Adrenal gland (tissue), 12 donors: ENCODE measurements around the gene LPP. TPM values are rescaled to one million over a fixed set of nuclear protein-coding genes. Genes with fewer than 3 reads are reported as not detected.

Experiments
- DNase-seq, 7 donors: peaks; one replicate each; pipeline ENCODE4 v3.0.0-alpha.2; 2019 to 2020
- H3K27ac ChIP-seq, 5 donors: fragments of 200-600 bp; sonication (generic) in 4 of 5; 1 replicate in 3 of 5; 2 replicates in 2 of 5; pipeline versions ENCODE4 v1.5.1 to v1.8.0; 2016 to 2020; ENCODE audit warnings: mild to moderate bottlenecking in 1 of 5
- H3K27me3 ChIP-seq: fragments of 200-600 bp; 2 replicates; pipeline ENCODE4 v1.8.0; 2021
- H3K36me3 ChIP-seq, 2 donors: fragments of 200-600 bp; replicated peaks in 1 of 2; 1 replicate in 1 of 2; 2 replicates in 1 of 2; pipeline versions ENCODE4 v1.5.1 to v1.8.0; 2018 to 2022
- H3K4me1 ChIP-seq, 2 donors: fragments of 200-600 bp; replicated peaks in 1 of 2; 1 replicate in 1 of 2; 2 replicates in 1 of 2; pipeline versions ENCODE4 v1.5.1 to v1.8.0; 2018 to 2021
- H3K4me3 ChIP-seq, 4 donors: fragments of 200-600 bp; sonication (generic) in 3 of 4; one replicate each; pipeline ENCODE4 v1.5.1; 2016 to 2018
- H3K9me3 ChIP-seq, 3 donors: fragments of 200-600 bp; sonication (generic) in 1 of 3; replicated peaks in 1 of 3; 1 replicate in 2 of 3; 2 replicates in 1 of 3; pipeline versions ENCODE4 v1.5.1 to v1.8.0; 2016 to 2021
- CTCF ChIP-seq, 6 experiments: fragments of 450-650 bp in 4 of 6; fragments of 200-600 bp in 2 of 6; sonication (generic) in 1 of 6; IDR thresholded peaks; 1 replicate in 5 of 6; 2 replicates in 1 of 6; pipeline versions ENCODE4 v1.5.1 to v1.8.0; 2016 to 2021; ENCODE audit warnings: antibody characterized with exemption in 6 of 6, mild to moderate bottlenecking in 2 of 6, moderate library complexity in 1 of 6
- POLR2A ChIP-seq, 2 donors: fragments of 450-650 bp; IDR thresholded peaks; one replicate each; pipeline ENCODE4 v1.6.1; 2017; ENCODE audit warnings: antibody characterized with exemption in 2 of 2, mild to moderate bottlenecking in 2 of 2, moderate library complexity in 1 of 2
- WGBS, 4 donors: extraction: QIAGEN DNeasy Blood & Tissue Kit in 2 of 4; methylation state at CpG; one replicate each; pipeline versions ENCODE4 v1.1.5 to v1.1.7; 2013 to 2017; 5-methylcytosine and 5-hydroxymethylcytosine counted together
- intact Hi-C, 2 donors: fragments of 100-400 bp; cut with DNase I; formaldehyde crosslinking; loops; one replicate each; pipeline versions ENCODE4 v1.14.1 to v1.15.0; 2022 to 2023
- polyA plus RNA-seq, 3 donors: library from polyadenylated mRNA; stranded (reverse); fragments of 200-250 nt in 2 of 3; fragments of 350-450 nt in 1 of 3; fragmentation: Illumina TruSeq in 1 of 3; extraction: RNeasy Lipid Tissue Mini Kit (QIAGEN cat#74804) in 1 of 3; gene quantifications; one replicate each; pipeline ENCODE4 v1.2.3, GENCODE V29; 2013 to 2014
- total RNA-seq, 9 donors: library from RNA; depleted of rRNA in 4 of 9; stranded (reverse); fragments of >200 nt in 4 of 9; fragments of 120-200 nt in 1 of 9; fragmentation: NEBNext Ultra II Directional in 1 of 9; extraction: Animal tissue kit (Norgen Biotek cat#: 25700) in 1 of 9; gene quantifications; one replicate each; pipeline versions ENCODE4 v1.1.0 to v1.2.4, GENCODE V29; 2013 to 2023
- donor health status: healthy with polysubstance abuse.
- donor health status: Bipolar disorder and iron deficiency.
- donor health status: DM: yes; HTN: yes; CAD: no.
- donor health status: DM: no; HTN: no; CAD: no.
- donor health status: DM: no; HTN: no; CAD: no.
- donor health status: DM: yes; HTN: yes; CAD: no.

LPP gene
- total and polyA plus RNA-seq, 12 donors: 7.0 to 170 (median 101) TPM

- Histone ChIP-seq H3K27ac (peak overlapping the region in 3 of 5 donors; percentile 46 to 73 (median 57)), H3K27me3 (no peaks in the 10 kb centered on the region), H3K4me1 (peaks cover 9 to 29% of the 10 kb centered on the region in 2 donors), H3K4me3 (no peak overlapping the region), H3K36me3 (no peaks in the 10 kb centered on the region), H3K9me3 (no peaks in the 10 kb centered on the region)
- DNase-seq: peak in 1 of 7 donors; percentile 33
- no peak for TF ChIP-seq CTCF (IDR thresholded peaks at IDR 0.05)
- TF ChIP-seq POLR2A (IDR thresholded peaks at IDR 0.05): no peak
- intact Hi-C loops: no loop called here
Observed at GRCh38 chr3:188188911-188189310, 35.0 kb downstream of the LPP start.

GRCh38 chr3:188191460-188191859 is 37.5 kb downstream of the LPP start:
- DNase-seq: peak in 1 of 7 donors; percentile 48
- Histone ChIP-seq H3K4me1 (peaks cover 9 to 21% of the 10 kb centered on the region in 2 donors), H3K4me3 (no peak overlapping the region), H3K27ac (no peak overlapping the region), H3K36me3 (no peaks in the 10 kb centered on the region), H3K9me3 (no peaks in the 10 kb centered on the region), H3K27me3 (no peaks in the 10 kb centered on the region)
- 90 to 97% (median 91%) methylated on average over 3 of the region's 3 CpGs; no CpG with 5 or more reads in 1 of the 4 donors for WGBS, 4 donors
- intact Hi-C loops: no loop called here
- TF ChIP-seq CTCF (IDR thresholded peaks at IDR 0.05): no peak
- TF ChIP-seq POLR2A (IDR thresholded peaks at IDR 0.05): no peak

DNA sequence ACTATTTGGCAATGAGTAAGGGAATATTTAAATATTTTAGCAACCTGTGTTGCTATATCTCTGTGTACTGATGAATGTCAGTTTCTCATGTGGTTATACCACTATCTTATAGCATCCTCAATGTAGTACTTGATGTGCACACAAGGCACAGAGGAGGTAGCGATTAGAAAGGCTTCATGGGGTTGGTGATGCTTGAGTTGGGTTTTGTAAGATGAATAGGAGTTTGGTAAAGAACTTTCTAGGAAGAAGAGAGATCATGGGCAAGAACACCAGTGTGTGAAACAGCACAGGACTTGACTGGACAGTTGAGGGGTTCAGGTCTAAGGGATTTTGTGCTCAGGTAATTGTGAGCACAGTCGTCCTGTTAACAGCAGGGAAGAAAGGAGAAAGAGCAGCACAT is 38.1 kb downstream of the LPP start:
- no peak overlapping the region for H3K4me3 ChIP-seq
- intact Hi-C loops: no loop called here
- peaks cover 9 to 22% of the 10 kb centered on the region in 2 donors for H3K4me1 ChIP-seq
- no peaks in the 10 kb centered on the region for H3K9me3 ChIP-seq
- no peaks in the 10 kb centered on the region for H3K36me3 ChIP-seq
- no peak for DNase-seq
- no peak for TF ChIP-seq CTCF (IDR thresholded peaks at IDR 0.05)
- H3K27ac ChIP-seq: no peak overlapping the region
- H3K27me3 ChIP-seq: no peaks in the 10 kb centered on the region
- 95 to 100% (median 96%) methylated on average over 2 of the region's 2 CpGs for WGBS, 4 donors

GRCh38 chr3:188194332-188194731 is 40.4 kb downstream of the LPP start:
- no peak for TF ChIP-seq CTCF (IDR thresholded peaks at IDR 0.05)
- TF ChIP-seq POLR2A (IDR thresholded peaks at IDR 0.05): no peak
- Histone ChIP-seq H3K4me3 (no peak overlapping the region), H3K36me3 (no peaks in the 10 kb centered on the region), H3K27ac (no peak overlapping the region), H3K9me3 (no peaks in the 10 kb centered on the region), H3K4me1 (peaks cover 6 to 22% of the 10 kb centered on the region in 2 donors), H3K27me3 (no peaks in the 10 kb centered on the region)
- DNase-seq: no peak
- 95 to 96% (median 96%) methylated on average over 2 of the region's 2 CpGs for WGBS, 4 donors
- intact Hi-C loops: no loop called here
